Thyroid gland (tissue), 4 donors: ENCODE data around the gene MAGI1. TPM values are rescaled to one million over a fixed set of nuclear protein-coding genes. Genes with fewer than 3 reads are reported as not detected.

ENCODE experiments used
- DNase-seq, 2 donors: peaks; one replicate each; pipeline ENCODE4 v3.0.0-alpha.2; 2019
- H3K27ac ChIP-seq, 3 donors: fragments of 200-600 bp; sonication (generic); 1 replicate in 2 of 3; 2 replicates in 1 of 3; pipeline ENCODE4 v1.5.1; 2016 to 2019; ENCODE audit warnings: mild to moderate bottlenecking in 1 of 3, moderate library complexity in 1 of 3
- H3K27me3 ChIP-seq: fragments of 200-600 bp; sonication (generic); one replicate; pipeline ENCODE4 v1.5.1; 2019
- H3K36me3 ChIP-seq, 2 donors: fragments of 200-600 bp; sonication (generic); one replicate each; pipeline ENCODE4 v1.5.1; 2016 to 2019
- H3K4me1 ChIP-seq, 2 donors: fragments of 200-600 bp; sonication (generic); one replicate each; pipeline ENCODE4 v1.5.1; 2017 to 2019
- H3K4me3 ChIP-seq, 3 donors: fragments of 200-600 bp; sonication (generic); replicated peaks in 1 of 3; 1 replicate in 2 of 3; 2 replicates in 1 of 3; pipeline ENCODE4 v1.5.1; 2016; ENCODE audit warnings: mild to moderate bottlenecking in 1 of 3
- H3K9me3 ChIP-seq: fragments of 200-600 bp; sonication (generic); one replicate; pipeline ENCODE4 v1.5.1; 2017
- CTCF ChIP-seq, 6 experiments: fragments of 200-600 bp in 3 of 6; fragments of 450-650 bp in 3 of 6; sonication (generic) in 3 of 6; IDR thresholded peaks; one replicate each; pipeline ENCODE4 v1.5.1; 2016 to 2019; ENCODE audit warnings: antibody characterized with exemption in 6 of 6, mild to moderate bottlenecking in 2 of 6, inconsistent platforms in 1 of 6, moderate library complexity in 1 of 6
- POLR2A ChIP-seq, 2 donors: fragments of 450-650 bp; IDR thresholded peaks; one replicate each; pipeline ENCODE4 v1.6.1; 2017; ENCODE audit warnings: antibody characterized with exemption in 2 of 2, mild to moderate bottlenecking in 2 of 2, moderate library complexity in 1 of 2
- WGBS, 2 donors: methylation state at CpG; one replicate each; pipeline ENCODE4 v1.1.5; 2017; 5-methylcytosine and 5-hydroxymethylcytosine counted together
- intact Hi-C: fragments of 100-400 bp; cut with DNase I; formaldehyde crosslinking; loops from one replicate; pipeline ENCODE4 v1.15.1; 2023
- total RNA-seq, 4 donors: library from RNA; depleted of rRNA; stranded (reverse); fragments of >200 nt; gene quantifications; one replicate each; pipeline ENCODE4 v1.2.3, GENCODE V29; 2016

MAGI1 gene
- total RNA-seq, 4 donors from 2014 or later: 60.5 to 123 (median 87.5) TPM

DNA sequence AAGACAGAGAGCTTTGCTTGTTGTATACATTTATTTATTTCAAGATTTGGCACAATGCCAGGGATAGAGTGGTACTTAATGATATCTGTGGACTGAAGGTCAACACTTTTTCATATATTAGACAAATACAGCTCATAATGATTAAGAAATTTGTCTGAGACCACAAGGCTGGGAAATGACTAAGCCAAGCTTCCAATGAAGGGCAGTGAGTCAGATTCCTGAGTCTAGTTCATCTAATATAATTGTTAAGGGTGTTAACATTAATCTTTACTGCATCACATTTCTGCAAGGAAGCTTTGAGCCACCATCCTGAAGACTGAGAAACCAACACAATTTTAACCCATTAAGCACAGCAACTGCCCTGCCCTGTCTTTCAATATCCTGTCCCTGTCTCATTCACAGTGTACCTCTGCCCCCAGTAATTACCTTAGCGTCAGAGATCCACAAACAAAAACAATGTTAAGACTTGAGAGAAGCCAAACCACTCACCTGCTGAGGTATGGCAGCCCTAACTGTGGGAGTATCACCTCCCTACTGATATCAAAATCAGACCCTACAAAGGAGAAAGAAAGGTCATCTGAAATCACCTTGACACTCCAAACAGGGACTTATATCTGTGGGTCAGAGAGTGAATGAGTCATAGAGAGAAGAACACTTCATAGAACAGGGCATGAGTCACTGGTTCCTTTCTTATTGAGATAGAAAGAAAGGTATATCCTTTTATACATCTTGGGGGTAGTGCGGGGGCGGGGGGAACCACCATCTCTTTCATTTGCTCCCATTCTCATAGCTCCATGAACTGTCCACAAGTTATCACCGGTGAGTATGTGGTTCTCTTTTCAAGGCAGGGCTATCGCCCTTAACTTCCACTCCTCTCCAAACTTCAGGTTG lies 74.7 kb downstream of the MAGI1 start:
- Histone ChIP-seq H3K4me3 (no peak overlapping the region), H3K27me3 (no peaks in the 10 kb centered on the region), H3K4me1 (peaks cover 7 to 14% of the 10 kb centered on the region in 2 donors), H3K27ac (no peak overlapping the region), H3K9me3 (no peaks in the 10 kb centered on the region), H3K36me3 (no peaks in the 10 kb centered on the region)
- DNase-seq: no peak
- WGBS, 2 donors: 68 to 84% methylated on average over 5 of the region's 5 CpGs
- intact Hi-C loops: no loop called here
- no peak for TF ChIP-seq POLR2A (IDR thresholded peaks at IDR 0.05)
- TF ChIP-seq CTCF (IDR thresholded peaks at IDR 0.05): no peak

DNA sequence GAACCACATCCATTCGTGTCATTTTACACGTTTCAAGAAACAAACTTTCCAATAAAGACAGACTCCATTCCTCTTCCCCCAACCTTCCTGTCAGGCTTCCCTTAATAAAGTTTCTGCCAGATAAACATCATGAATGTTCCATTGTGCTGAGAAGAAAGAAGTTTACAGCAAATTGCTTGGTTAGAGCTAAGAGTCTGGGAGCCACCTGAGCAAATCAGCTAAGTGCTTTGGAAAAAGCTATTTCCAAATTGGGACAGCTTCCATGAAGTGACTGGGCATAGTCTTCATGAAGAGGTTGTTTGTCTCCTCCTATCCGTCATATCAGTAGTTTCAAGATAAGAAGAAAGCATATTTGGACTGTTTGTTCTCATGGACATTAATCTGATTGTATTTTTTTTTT lies 77.0 kb downstream of the MAGI1 start:
- WGBS, 2 donors: 61 to 75% methylated on average over 3 of the region's 3 CpGs
- no peak for DNase-seq
- Histone ChIP-seq H3K36me3 (no peaks in the 10 kb centered on the region), H3K4me1 (peaks cover 7 to 14% of the 10 kb centered on the region in 2 donors), H3K4me3 (no peak overlapping the region), H3K27ac (no peak overlapping the region), H3K27me3 (no peaks in the 10 kb centered on the region), H3K9me3 (no peaks in the 10 kb centered on the region)
- intact Hi-C loops: no loop called here
- TF ChIP-seq POLR2A (IDR thresholded peaks at IDR 0.05) (no peak), CTCF (IDR thresholded peaks at IDR 0.05) (no peak)

DNA sequence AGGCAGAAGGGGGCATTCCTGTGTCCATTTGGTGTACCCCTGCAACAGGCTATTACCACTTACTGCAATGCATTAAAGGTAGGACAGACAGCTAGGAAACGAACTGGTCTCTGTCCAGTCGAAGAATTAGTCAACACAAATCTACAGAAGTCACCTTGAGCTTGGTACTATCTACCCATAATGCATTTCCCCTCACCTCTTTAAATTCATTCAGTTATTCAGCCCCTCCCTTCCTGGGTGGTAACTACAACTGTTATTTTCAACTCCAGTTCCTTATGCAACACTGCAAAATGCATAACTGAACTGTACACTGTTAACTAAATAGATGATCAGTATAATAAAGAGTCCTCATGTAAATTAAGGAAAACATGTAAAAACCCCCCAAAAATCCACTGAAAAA lies 77.6 kb downstream of the MAGI1 start:
- H3K4me3 ChIP-seq: no peak overlapping the region
- no peak overlapping the region for H3K27ac ChIP-seq
- WGBS, 2 donors: 95 to 97% methylated on average over 2 of the region's 2 CpGs
- no peaks in the 10 kb centered on the region for H3K9me3 ChIP-seq
- intact Hi-C loops: no loop called here
- peaks cover 7 to 14% of the 10 kb centered on the region in 2 donors for H3K4me1 ChIP-seq
- no peak for DNase-seq
- TF ChIP-seq CTCF (IDR thresholded peaks at IDR 0.05) (no peak), POLR2A (IDR thresholded peaks at IDR 0.05) (no peak)
- no peaks in the 10 kb centered on the region for H3K36me3 ChIP-seq
- no peaks in the 10 kb centered on the region for H3K27me3 ChIP-seq

DNA sequence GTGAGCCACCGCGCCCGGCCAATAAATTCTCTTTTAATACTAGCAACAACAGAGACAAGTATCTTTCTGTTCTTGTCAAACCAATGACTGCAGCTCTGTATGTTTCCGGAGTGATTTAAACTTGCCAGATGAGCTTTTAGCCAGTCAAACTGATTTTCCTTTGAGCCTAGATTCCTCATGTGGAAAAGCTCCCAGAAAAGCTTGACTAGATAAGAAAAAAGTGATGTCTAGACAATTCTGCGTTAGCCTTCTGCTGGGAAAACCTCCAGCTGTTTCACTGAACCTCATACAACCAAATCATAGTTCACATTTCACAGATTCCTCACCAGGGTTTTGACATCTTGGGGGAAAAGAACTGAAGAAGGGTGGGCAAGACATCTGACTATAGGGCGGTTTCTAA lies 78.6 kb downstream of the MAGI1 start:
- Histone ChIP-seq H3K9me3 (no peaks in the 10 kb centered on the region), H3K27me3 (no peaks in the 10 kb centered on the region), H3K27ac (no peak overlapping the region), H3K36me3 (no peaks in the 10 kb centered on the region), H3K4me3 (no peak overlapping the region), H3K4me1 (peaks cover 7 to 14% of the 10 kb centered on the region in 2 donors)
- intact Hi-C loops: no loop called here
- WGBS, 2 donors: 75 to 88% methylated on average over 6 of the region's 6 CpGs
- TF ChIP-seq POLR2A (IDR thresholded peaks at IDR 0.05) (no peak), CTCF (IDR thresholded peaks at IDR 0.05) (no peak)
- no peak for DNase-seq

- no peaks in the 10 kb centered on the region for H3K9me3 ChIP-seq
- WGBS, 2 donors: 96 to 98% methylated on average over 2 of the region's 2 CpGs
- peaks cover 15 to 18% of the 10 kb centered on the region in 2 donors for H3K4me1 ChIP-seq
- no peak for DNase-seq
- no peak overlapping the region for H3K4me3 ChIP-seq
- intact Hi-C loops: loop anchor here (10.0 kb wide), 1 partner anchor 77 kb away; the partner anchor contains the start of gene MAGI1
- no peaks in the 10 kb centered on the region for H3K27me3 ChIP-seq
- no peaks in the 10 kb centered on the region for H3K36me3 ChIP-seq
- H3K27ac ChIP-seq: no peak overlapping the region
- no peak for TF ChIP-seq POLR2A (IDR thresholded peaks at IDR 0.05)
- no peak for TF ChIP-seq CTCF (IDR thresholded peaks at IDR 0.05)
Measured at GRCh38 chr3:65958216-65958615, 80.5 kb downstream of the MAGI1 start.
